Activated naive CD4-positive, alpha-beta T cell treated with anti-CD3 and anti-CD28 coated beads, Interleukin-2, amount 10 ng/mL, durations not matched to agents 7 days and 5 days (primary cell): Measurements from ENCODE around the gene CLDN19.
"Not testable (repeated sequence)": the region's sequence is repeated elsewhere in the genome, so short reads cannot be mapped to it uniquely, and the experiment has no call there.

Experiments used
- CTCF ChIA-PET: fragments of 350-600 bp; sonication (Branson Sonifier 250); formaldehyde crosslinking; loops from one replicate; lab custom pipeline; 2021; ENCODE audit warnings: antibody characterized with exemption; lab: Charles Lee
- DNase-seq: peaks from one replicate; pipeline ENCODE4 v3.0.0-alpha.2; 2020
- H3K27ac Mint-ChIP-seq: one replicate; pipeline ENCODE4 v1.8.0; 2021; ENCODE audit warnings: mild to moderate bottlenecking, moderate library complexity, mixed read lengths
- H3K27me3 Mint-ChIP-seq: one replicate; pipeline ENCODE4 v1.8.0; 2021; ENCODE audit warnings: mild to moderate bottlenecking, mixed read lengths
- H3K36me3 Mint-ChIP-seq: one replicate; pipeline ENCODE4 v1.8.0; 2021; ENCODE audit warnings: mixed read lengths
- H3K4me1 Mint-ChIP-seq: one replicate; pipeline ENCODE4 v1.8.0; 2021; ENCODE audit warnings: mixed read lengths
- H3K4me3 Mint-ChIP-seq: one replicate; pipeline ENCODE4 v1.8.0; 2021; ENCODE audit warnings: mild to moderate bottlenecking, moderate library complexity, mixed read lengths
- H3K9me3 Mint-ChIP-seq: one replicate; pipeline ENCODE4 v1.8.0; 2021; ENCODE audit warnings: mixed read lengths

The CLDN19 gene

DNA sequence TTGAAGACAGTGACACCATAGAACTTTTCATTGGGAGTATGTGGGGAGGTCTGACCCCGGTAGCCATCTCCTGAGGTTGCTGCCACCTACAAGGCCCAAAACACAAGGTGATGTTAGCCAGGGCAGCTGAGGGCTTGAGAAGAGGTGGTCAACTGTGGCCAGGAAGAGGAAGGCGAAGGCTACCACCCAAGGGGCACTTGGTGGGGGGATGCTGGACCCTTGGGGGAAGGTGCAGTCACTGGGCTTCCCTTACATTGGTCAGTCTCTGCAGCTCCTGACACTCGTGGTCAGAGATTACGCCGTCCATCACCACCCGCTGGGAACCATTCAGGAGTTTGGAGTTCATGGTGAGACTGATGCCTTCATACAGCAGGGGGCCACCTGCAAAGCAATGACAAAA lies 12.2 kb upstream of the CLDN19 start:
- peak; percentile 8 for DNase-seq
- CTCF ChIA-PET = interaction anchor here (1.5 kb wide), 1 partner anchor 15 kb away, joined by 3 read pairs; no protein-coding TSS in a partner anchor
- H3K27ac Mint-ChIP-seq = no peak overlapping the region
- no peaks in the 10 kb centered on the region for H3K9me3 Mint-ChIP-seq
- H3K4me3 Mint-ChIP-seq = no peak overlapping the region
- peaks cover 64% of the 10 kb centered on the region for H3K36me3 Mint-ChIP-seq
- H3K27me3 Mint-ChIP-seq = no peaks in the 10 kb centered on the region
- no peaks in the 10 kb centered on the region for H3K4me1 Mint-ChIP-seq

- H3K4me1 Mint-ChIP-seq, H3K27ac Mint-ChIP-seq, CTCF ChIA-PET, DNase-seq, H3K9me3 Mint-ChIP-seq, H3K27me3 Mint-ChIP-seq, H3K4me3 Mint-ChIP-seq: not testable (repeated sequence)
- H3K36me3 Mint-ChIP-seq = peaks cover 60% of the 10 kb centered on the region
Observed at GRCh38 chr1:42751511-42752070, 11.6 kb upstream of the CLDN19 start.

GRCh38 chr1:42750041-42750440 lies 10.0 kb upstream of the CLDN19 start:
- Mint-ChIP-seq H3K27ac (no peak overlapping the region), H3K9me3 (no peaks in the 10 kb centered on the region), H3K27me3 (no peaks in the 10 kb centered on the region), H3K36me3 (peaks cover 50% of the 10 kb centered on the region), H3K4me3 (no peak overlapping the region), H3K4me1 (no peaks in the 10 kb centered on the region)
- no peak for DNase-seq
- CTCF ChIA-PET = no interaction called here

DNA sequence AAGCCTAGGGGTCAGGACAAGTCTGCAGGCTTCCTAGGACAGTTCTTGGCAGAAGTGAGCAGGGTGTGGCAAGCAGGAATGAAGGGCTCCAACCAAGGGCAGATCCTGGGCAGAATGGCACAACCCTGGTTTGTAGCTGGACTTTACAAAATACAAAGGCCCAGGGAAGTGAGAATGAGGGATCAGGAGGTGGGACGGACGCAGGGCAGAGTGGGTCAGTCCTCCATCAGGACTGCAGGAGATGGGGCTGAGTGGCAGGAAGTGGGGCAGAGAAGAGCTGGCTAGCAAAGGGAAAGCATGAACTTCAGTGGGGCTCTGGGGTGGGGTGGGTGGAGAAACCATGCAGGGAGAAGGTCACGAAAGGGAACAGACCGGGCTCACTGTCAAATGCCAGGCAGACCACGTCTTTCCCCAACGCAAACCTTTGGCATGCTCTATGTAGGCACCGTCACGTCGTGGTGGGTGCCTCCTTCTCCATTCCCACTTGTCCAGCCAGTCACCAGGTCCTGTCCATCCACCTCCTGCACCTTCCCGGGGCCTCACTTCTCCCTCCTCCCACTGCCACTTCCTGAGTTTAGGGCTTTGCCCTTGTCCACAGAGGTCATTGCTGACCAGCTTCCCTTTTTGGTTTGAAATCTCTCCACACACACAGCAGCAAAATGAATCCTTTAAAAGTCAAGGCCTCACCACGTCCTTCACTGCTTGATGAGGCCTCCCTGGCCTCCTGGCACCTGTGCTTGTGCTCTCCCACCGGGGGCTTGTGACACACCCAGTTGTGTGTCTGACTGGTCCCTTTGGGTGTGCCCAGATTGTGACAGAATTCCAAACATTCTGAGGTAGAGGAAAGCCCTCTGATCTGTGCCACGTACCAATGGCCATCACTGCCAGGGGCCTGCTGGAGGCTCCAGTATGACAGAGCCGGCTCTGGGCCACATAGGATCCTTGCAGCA lies 8.7 kb upstream of the CLDN19 start:
- peak; percentile 14 for DNase-seq
- Mint-ChIP-seq H3K4me3 (no peak overlapping the region), H3K27me3 (no peaks in the 10 kb centered on the region), H3K9me3 (no peaks in the 10 kb centered on the region), H3K27ac (peak overlapping the region; percentile 70), H3K4me1 (no peaks in the 10 kb centered on the region), H3K36me3 (peaks cover 41% of the 10 kb centered on the region)
- CTCF ChIA-PET = interaction anchor here (1.1 to 3.5 kb wide), 3 partner anchors 8 to 171 kb away, joined by 3 to 17 read pairs (median 7); no protein-coding TSS in a partner anchor

GRCh38 chr1:42748021-42748420 lies 8.0 kb upstream of the CLDN19 start:
- H3K9me3 Mint-ChIP-seq = no peaks in the 10 kb centered on the region
- peak; percentile 14 for DNase-seq
- no peak overlapping the region for H3K27ac Mint-ChIP-seq
- H3K36me3 Mint-ChIP-seq = peaks cover 37% of the 10 kb centered on the region
- no peaks in the 10 kb centered on the region for H3K27me3 Mint-ChIP-seq
- no peak overlapping the region for H3K4me3 Mint-ChIP-seq
- CTCF ChIA-PET = interaction anchor here (1.1 to 3.5 kb wide), 3 partner anchors 9 to 171 kb away, joined by 3 to 17 read pairs (median 7); no protein-coding TSS in a partner anchor
- no peaks in the 10 kb centered on the region for H3K4me1 Mint-ChIP-seq

DNA sequence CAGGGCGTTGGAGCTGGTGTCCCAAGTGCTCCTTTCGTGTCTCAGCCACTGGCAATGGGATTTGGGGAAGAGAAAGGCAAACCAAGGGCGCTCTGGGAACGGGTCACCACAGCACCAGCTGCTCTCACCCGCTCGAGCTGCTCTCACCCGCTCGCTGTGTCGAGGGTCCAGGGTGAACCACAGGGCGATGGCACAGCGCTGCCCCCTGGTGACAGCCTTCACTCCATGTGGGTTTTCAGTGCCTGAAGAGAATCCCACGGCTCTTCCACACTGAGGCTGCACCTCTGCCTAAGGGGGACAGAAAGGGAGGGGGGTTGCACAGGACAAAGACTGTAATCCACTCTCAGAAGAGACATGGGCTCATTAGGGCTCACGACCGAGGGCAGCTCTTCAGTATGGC lies 7.1 kb upstream of the CLDN19 start:
- H3K4me3 Mint-ChIP-seq = no peak overlapping the region
- H3K27ac Mint-ChIP-seq = no peak overlapping the region
- no peaks in the 10 kb centered on the region for H3K9me3 Mint-ChIP-seq
- CTCF ChIA-PET = interaction anchor here (0.7 to 3.5 kb wide), 8 partner anchors 10 to 600 kb away, joined by 3 to 17 read pairs (median 3); no protein-coding TSS in a partner anchor
- peak; percentile 61 for DNase-seq
- H3K4me1 Mint-ChIP-seq = no peaks in the 10 kb centered on the region
- no peaks in the 10 kb centered on the region for H3K27me3 Mint-ChIP-seq
- peaks cover 28% of the 10 kb centered on the region for H3K36me3 Mint-ChIP-seq

- CTCF ChIA-PET = interaction anchor here (0.5 to 3.5 kb wide), 9 partner anchors 10 to 599 kb away, joined by 3 to 17 read pairs (median 3); no protein-coding TSS in a partner anchor
- Mint-ChIP-seq H3K27ac (no peak overlapping the region), H3K36me3 (peaks cover 22% of the 10 kb centered on the region), H3K9me3 (no peaks in the 10 kb centered on the region), H3K27me3 (no peaks in the 10 kb centered on the region), H3K4me3 (no peak overlapping the region), H3K4me1 (no peaks in the 10 kb centered on the region)
- peak; percentile 18 for DNase-seq
Observed at GRCh38 chr1:42746436-42747105, 6.5 kb upstream of the CLDN19 start.

DNA sequence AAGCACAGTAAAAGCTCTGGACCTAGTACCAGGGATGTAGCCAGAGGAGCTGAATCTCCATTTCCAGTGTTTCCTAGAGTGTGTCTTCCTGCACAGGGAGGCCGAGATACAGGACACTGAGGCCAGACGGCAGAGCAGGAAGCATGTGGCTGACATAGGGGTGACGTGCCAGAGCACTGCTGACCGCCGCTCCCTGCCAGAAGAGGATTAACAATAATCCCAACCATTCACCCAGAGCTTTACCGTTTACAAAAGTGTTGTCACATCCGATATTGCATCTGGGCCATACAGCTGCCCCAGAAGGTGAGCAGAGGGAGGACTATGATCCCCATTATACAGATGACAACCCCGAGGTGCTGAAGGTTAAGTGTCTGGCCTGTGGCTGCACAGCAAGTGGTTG lies 5.8 kb upstream of the CLDN19 start:
- no peak overlapping the region for H3K27ac Mint-ChIP-seq
- H3K4me1 Mint-ChIP-seq = no peaks in the 10 kb centered on the region
- H3K4me3 Mint-ChIP-seq = no peak overlapping the region
- DNase-seq = peak; percentile 8
- H3K36me3 Mint-ChIP-seq = peaks cover 21% of the 10 kb centered on the region
- H3K9me3 Mint-ChIP-seq = no peaks in the 10 kb centered on the region
- CTCF ChIA-PET = interaction anchor here (0.5 to 3.5 kb wide), 8 partner anchors 9 to 169 kb away, joined by 3 to 17 read pairs (median 4); no protein-coding TSS in a partner anchor
- H3K27me3 Mint-ChIP-seq = no peaks in the 10 kb centered on the region

- peaks cover 11% of the 10 kb centered on the region for H3K36me3 Mint-ChIP-seq
Observed at GRCh38 chr1:42744148-42744413, 4.0 kb upstream of the CLDN19 start.

GRCh38 chr1:42743317-42744147 lies 3.5 kb upstream of the CLDN19 start:
- peak; percentile 19 for DNase-seq
- H3K4me3 Mint-ChIP-seq = no peak overlapping the region
- H3K36me3 Mint-ChIP-seq = peaks cover 9% of the 10 kb centered on the region
- no peaks in the 10 kb centered on the region for H3K9me3 Mint-ChIP-seq
- CTCF ChIA-PET = interaction anchor here (1.7 kb wide), 1 partner anchor 157 kb away, joined by 4 read pairs; no protein-coding TSS in a partner anchor
- H3K27ac Mint-ChIP-seq = no peak overlapping the region
- no peaks in the 10 kb centered on the region for H3K27me3 Mint-ChIP-seq
- H3K4me1 Mint-ChIP-seq = no peaks in the 10 kb centered on the region

More at GRCh38 chr1:42744148-42744413, 4.0 kb upstream of the CLDN19 start:
- H3K27me3 Mint-ChIP-seq = no peaks in the 10 kb centered on the region
- peak; percentile 13 for DNase-seq
- H3K4me1 Mint-ChIP-seq = no peaks in the 10 kb centered on the region
- no peak overlapping the region for H3K27ac Mint-ChIP-seq
- CTCF ChIA-PET = interaction anchor here (1.7 kb wide), 1 partner anchor 158 kb away, joined by 4 read pairs; no protein-coding TSS in a partner anchor
- no peak overlapping the region for H3K4me3 Mint-ChIP-seq
- no peaks in the 10 kb centered on the region for H3K9me3 Mint-ChIP-seq

DNA sequence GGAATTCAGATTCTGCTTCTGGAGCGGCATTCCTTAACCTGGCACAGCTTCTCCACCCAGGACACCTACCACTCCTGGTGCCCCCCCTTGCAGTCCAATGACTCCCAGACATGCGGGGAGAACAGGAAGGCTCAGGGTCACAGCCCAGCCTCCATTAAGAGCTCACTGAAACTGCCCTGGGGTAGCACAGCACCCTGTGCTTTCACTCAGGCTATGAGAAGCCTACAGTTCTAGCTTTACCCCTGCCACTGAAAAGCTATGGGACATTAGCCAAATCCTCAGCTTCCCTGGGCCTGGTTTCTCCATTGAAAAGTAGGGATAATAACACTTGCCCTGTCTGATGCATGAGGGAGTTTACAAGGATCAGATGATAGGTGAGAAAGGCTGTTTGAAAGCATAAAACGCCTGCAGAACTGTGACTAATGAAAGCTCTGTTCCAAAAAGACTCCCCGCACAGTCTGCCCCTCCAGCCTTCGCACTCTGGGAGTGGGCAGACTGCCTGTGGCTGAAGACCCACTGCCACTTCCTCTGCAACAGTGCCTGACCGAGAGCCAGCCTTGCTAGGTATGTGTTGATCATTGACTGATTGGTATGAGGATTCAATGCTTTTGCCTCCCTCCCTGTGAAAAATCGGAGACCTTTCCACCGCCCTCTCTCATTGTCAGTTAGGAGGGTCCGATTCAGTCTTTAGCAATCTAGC lies 2.7 kb upstream of the CLDN19 start:
- CTCF ChIA-PET = no interaction called here
- no peaks in the 10 kb centered on the region for H3K9me3 Mint-ChIP-seq
- DNase-seq = peak; percentile 19

GRCh38 chr1:42742141-42742540 lies 2.1 kb upstream of the CLDN19 start:
- Mint-ChIP-seq H3K9me3 (no peaks in the 10 kb centered on the region), H3K36me3 (peaks cover 3% of the 10 kb centered on the region), H3K27ac (no peak overlapping the region), H3K27me3 (no peaks in the 10 kb centered on the region), H3K4me3 (no peak overlapping the region), H3K4me1 (peaks cover 3% of the 10 kb centered on the region)
- peak; percentile 9 for DNase-seq
- CTCF ChIA-PET = no interaction called here

More for the DNA sequence above, 2.7 kb upstream of the CLDN19 start:
- no peak overlapping the region for H3K27ac Mint-ChIP-seq
- no peak overlapping the region for H3K4me3 Mint-ChIP-seq
- H3K27me3 Mint-ChIP-seq = no peaks in the 10 kb centered on the region
- peaks cover 3% of the 10 kb centered on the region for H3K36me3 Mint-ChIP-seq
- no peaks in the 10 kb centered on the region for H3K4me1 Mint-ChIP-seq

DNA sequence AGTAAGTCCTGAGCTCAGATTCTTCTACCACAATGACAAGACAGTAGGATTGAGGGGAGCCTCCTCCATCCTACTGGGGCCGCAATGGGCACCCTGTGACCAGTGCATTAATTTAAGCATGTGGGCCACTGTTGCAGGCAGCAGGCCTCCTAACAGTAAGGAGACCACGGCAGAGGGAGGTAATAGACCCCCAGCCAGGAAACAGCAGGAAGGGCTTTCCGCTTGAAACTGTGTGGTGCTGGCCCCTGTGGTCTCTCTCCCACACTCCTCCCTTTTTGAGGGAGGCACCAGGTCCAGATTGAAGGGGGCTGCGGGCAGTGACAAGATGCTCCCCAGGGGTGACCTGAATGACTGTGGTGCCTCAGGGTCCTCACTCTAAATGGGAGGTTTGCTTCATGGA lies 1.7 kb upstream of the CLDN19 start:
- DNase-seq = peak; percentile 4
- no peak overlapping the region for H3K4me3 Mint-ChIP-seq
- CTCF ChIA-PET = no interaction called here
- peaks cover 3% of the 10 kb centered on the region for H3K36me3 Mint-ChIP-seq
- H3K4me1 Mint-ChIP-seq = peaks cover 7% of the 10 kb centered on the region
- no peak overlapping the region for H3K27ac Mint-ChIP-seq
- H3K27me3 Mint-ChIP-seq = no peaks in the 10 kb centered on the region
- H3K9me3 Mint-ChIP-seq = no peaks in the 10 kb centered on the region
